Vagina (tissue), 2 donors: ENCODE measurements around the gene REL.

Experiments
- POLR2A ChIP-seq, 2 donors: fragments of 450-650 bp; IDR thresholded peaks; one replicate each; pipeline ENCODE4 v1.6.1; 2017; ENCODE audit warnings: antibody characterized with exemption in 2 of 2, mild to moderate bottlenecking in 2 of 2, moderate library complexity in 2 of 2
- POLR2AphosphoS5 ChIP-seq, 2 donors: sonication (generic); formaldehyde crosslinking; IDR thresholded peaks; one replicate each; pipeline ENCODE4 v1.9.0; 2017; ENCODE audit warnings: antibody characterized with exemption in 2 of 2, mild to moderate bottlenecking in 2 of 2, low read depth in 1 of 2; ENCODE audit not compliant: insufficient read depth in 1 of 2
- TF ChIP-seq, protein P1 (sequence below), 3 experiments: fragments of 450-650 bp in 2 of 3; fragments of 200-600 bp in 1 of 3; sonication (generic) in 1 of 3; IDR thresholded peaks; one replicate each; pipeline ENCODE4 v1.5.1; 2017 to 2019; ENCODE audit warnings: antibody characterized with exemption in 3 of 3, mild to moderate bottlenecking in 2 of 3, moderate library complexity in 2 of 3

DNA sequence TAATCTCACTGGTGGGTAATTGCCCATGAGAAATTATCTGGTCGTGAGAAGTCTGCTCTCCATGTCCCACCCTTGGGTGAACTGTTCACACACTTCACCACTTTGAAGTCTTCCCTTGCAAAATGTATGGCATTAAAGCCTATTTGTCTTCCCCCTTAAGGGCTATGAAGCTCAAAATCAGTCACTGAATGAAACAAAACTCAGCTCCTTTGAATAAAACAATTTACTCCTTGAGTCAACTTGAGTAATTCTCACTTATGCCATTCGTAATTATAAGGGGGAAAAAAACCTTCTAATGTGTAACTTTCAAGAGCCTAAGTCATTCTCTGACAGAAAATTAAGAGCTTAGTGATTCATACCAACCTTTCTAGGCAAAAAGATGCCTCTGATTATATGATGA, 48.8 kb upstream of the REL start:
- TF ChIP-seq, protein P1, sequence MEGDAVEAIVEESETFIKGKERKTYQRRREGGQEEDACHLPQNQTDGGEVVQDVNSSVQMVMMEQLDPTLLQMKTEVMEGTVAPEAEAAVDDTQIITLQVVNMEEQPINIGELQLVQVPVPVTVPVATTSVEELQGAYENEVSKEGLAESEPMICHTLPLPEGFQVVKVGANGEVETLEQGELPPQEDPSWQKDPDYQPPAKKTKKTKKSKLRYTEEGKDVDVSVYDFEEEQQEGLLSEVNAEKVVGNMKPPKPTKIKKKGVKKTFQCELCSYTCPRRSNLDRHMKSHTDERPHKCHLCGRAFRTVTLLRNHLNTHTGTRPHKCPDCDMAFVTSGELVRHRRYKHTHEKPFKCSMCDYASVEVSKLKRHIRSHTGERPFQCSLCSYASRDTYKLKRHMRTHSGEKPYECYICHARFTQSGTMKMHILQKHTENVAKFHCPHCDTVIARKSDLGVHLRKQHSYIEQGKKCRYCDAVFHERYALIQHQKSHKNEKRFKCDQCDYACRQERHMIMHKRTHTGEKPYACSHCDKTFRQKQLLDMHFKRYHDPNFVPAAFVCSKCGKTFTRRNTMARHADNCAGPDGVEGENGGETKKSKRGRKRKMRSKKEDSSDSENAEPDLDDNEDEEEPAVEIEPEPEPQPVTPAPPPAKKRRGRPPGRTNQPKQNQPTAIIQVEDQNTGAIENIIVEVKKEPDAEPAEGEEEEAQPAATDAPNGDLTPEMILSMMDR (IDR thresholded peaks at IDR 0.05): no peak
- TF ChIP-seq POLR2A (IDR thresholded peaks at IDR 0.05) (no peak), POLR2AphosphoS5 (IDR thresholded peaks at IDR 0.05; ENCODE audit: insufficient read depth in 1 of 2, low read depth in 1 of 2) (no peak)
